HT1080 (cell line): ENCODE measurements around the gene STOML1. TPM values are rescaled to one million over a fixed set of nuclear protein-coding genes. Genes with fewer than 3 reads are reported as not detected.

Experiments used
- DNase-seq: peaks from one replicate; pipeline ENCODE4 v3.0.0-alpha.2; 2015; ENCODE audit warnings: low read depth
- total RNA-seq: library from RNA; depleted of rRNA; stranded (reverse); fragments of >200 nt; shearing (Covaris generic); gene quantifications from 2 replicates; pipeline ENCODE4 v1.2.3, GENCODE V29; 2014

STOML1 gene
- total RNA-seq, 1 experiment from 2014 or later: 28.3 TPM

GRCh38 chr15:74022706-74023470 is 30.8 kb upstream of the STOML1 start:
- no peak for DNase-seq

GRCh38 chr15:74019734-74020133 is 27.6 kb upstream of the STOML1 start:
- no peak for DNase-seq

DNA sequence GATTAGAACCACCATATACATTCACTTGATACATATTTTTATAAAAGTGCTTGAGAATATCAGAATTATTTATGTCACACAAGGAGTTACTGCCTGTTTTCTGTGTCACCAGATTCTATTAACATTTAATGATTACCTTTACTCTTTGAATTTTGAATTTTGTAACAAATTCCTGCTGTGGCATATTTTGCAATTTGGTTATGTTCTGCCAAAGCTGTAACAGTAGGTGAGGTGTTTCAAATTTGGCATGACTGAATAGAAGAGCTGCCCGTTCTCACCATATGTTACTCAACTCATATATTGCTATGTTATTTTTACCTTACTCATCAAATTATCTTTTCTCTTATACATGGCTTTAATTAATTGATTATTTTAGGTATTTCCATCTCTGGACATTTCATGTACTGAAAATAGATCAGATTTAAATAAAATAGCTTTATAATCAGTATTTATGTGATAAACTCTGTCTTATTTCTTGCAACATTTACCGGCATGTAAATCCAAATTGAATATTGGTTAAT is 21.3 kb upstream of the STOML1 start:
- no peak for DNase-seq

DNA sequence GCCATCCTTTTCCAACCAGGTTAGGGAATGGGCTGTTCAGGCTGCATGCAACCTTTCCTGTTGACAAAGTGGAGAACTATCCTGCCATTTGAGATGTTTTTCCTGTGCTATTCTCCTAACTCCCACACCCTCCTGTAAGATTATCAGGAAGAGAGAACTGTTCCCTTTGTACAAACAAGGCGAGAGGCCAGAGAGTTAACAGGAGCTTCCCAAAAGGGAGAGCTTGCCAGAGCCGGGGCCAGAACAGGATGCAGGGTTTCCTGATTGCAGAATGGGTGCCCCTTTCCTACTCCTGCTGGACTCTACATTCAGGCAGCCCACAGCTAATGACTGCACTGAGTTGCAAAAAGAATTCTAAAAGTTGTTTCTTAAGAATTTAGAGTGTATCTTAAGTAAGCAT is 19.5 kb upstream of the STOML1 start:
- DNase-seq: no peak

DNA sequence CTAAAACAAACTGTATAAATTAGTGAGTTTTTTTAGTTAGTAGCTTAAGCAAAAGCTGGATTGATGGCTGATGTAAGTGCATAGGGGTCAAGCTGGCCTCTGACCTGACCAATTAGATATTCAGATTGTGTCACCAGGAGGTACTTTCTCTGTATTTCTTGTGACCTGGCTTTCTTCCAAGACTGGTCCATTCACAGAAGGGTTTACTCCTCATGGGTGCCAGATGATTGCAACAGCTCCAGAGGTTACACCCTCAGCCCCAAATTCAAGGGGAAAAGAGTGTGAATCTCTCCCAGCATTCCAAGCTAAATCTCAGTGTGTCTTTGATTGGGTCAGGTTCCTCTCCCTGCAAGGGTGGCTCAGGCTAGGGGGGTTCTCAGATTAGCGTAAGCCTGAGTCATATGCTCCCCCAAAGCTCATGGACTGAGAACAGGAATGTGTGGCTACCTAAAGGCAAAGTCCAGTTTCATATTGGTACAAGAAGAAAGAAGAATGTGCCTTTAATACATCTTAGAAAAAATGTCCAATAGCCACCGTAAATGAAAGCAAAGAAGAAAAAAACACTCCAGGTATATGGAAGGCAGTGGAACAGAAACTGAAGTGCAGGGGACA is 18.9 kb upstream of the STOML1 start:
- DNase-seq: no peak

GRCh38 chr15:74008901-74009300 is 16.8 kb upstream of the STOML1 start:
- DNase-seq: no peak

DNA sequence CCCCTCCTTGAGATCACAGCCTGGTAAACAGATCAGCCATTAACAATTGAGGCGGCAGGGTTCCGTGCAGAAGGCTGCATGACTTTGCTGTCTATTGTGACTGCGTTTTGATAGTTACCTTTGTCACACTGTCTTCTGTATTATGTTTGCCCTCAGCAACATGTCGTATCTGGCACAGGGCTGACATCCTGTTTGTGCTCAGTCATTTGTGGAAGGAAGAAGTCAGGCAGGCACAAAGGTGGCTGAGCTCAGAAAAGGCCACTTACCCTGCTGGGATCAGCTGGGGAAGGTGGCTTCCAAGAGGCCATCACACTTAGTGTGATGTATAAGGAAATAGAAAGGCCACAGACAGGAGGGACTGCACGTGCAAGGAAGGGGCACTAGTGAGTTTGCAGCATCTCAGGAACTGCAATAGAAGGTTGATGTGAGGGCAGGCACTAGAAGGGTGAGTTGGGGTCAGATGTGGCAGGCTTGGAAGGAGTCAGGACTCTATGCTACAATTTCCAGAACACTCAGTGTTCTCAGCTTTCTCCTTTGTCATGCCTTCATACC is 15.8 kb upstream of the STOML1 start:
- DNase-seq: no peak

DNA sequence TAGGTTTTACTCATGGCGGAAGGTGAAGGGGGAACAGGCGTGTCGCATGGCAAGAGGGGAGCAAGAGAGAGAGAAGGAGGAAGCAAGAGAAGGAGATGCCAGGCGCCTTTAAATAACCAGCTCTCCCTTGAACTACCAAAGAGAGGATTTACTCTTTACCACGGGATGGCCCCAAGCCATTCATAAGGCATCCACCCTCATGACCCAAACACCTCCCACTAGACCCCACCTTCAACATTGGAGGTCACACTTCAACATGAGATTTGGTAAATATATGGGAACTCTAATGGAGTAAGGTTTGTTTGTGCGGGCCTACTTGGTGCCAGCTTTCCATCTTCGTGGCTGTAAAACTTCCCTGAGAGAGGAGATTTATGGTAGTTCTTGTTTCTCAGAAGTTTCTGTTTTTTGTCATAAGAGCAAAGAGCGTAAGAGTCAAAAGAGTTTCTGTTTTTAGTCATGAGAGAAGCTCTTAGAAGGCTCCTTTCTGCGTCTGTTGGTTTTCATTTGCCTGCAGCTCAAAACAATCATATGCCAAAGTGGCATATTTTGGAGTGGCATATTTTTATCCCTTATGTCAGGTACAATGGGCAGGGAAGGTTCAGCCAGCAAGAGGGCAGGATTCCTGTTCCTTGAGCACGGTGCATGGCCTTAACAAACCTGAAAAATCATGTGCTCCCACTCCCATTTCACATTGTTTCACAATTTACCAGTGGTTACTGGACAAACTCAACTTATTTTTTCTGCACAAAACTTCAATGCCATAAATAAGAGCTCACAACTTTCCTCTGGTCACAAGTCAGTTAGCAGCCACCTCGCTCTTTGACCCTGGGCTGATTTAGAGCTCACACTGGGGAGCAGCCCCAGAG is 14.9 kb upstream of the STOML1 start:
- DNase-seq: no peak

DNA sequence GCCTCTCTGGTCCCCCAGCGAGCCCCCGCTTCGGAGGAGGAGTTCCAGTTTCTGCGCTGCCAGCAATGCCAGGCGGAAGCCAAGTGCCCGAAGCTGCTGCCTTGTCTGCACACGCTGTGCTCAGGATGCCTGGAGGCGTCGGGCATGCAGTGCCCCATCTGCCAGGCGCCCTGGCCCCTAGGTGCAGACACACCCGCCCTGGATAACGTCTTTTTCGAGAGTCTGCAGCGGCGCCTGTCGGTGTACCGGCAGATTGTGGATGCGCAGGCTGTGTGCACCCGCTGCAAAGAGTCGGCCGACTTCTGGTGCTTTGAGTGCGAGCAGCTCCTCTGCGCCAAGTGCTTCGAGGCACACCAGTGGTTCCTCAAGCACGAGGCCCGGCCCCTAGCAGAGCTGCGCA is 5.9 kb upstream of the STOML1 start:
- no peak for DNase-seq

GRCh38 chr15:73996939-73997338 is 4.8 kb upstream of the STOML1 start:
- peak; percentile 85 for DNase-seq

- no peak for DNase-seq
Observed at GRCh38 chr15:73996267-73996666, 4.2 kb upstream of the STOML1 start.

- no peak for DNase-seq
Observed at GRCh38 chr15:73994912-73995622, 3.0 kb upstream of the STOML1 start.

- DNase-seq: peak; percentile 95
Observed at GRCh38 chr15:73994413-73994883, 2.4 kb upstream of the STOML1 start, which contains the start of gene PML. TSS of gene PML (plus strand) at chr15:73994716. CDS start at chr15:73994813, 97 bp downstream.

GRCh38 chr15:73993211-73993994 is 1.3 kb upstream of the STOML1 start:
- no peak for DNase-seq

GRCh38 chr15:73992594-73992898 is 451 bp upstream of the STOML1 start:
- DNase-seq: no peak

DNA sequence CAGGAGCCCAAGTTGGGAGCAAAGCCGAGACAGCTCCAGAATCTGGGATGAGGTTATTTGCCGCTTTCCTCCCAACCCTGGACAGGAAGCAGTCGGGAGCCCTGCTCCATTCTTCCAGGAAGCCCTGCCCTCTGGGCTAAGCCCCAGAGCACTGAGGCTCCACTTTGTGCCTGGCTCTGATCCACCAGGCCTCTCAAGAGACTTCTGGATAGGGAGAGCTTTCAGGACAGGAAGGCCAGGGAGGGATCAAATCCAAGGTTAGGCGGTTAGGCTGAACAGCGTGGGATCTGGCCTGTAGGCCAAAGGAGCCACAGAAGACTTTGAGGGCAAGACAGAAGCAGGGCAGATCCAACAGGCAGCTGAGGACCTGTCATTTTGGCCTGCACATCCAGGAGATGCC is 835 bp downstream of the STOML1 start:
- DNase-seq: peak; percentile 54

GRCh38 chr15:73990250-73991005 is 1.7 kb downstream of the STOML1 start:
- DNase-seq: no peak

DNA sequence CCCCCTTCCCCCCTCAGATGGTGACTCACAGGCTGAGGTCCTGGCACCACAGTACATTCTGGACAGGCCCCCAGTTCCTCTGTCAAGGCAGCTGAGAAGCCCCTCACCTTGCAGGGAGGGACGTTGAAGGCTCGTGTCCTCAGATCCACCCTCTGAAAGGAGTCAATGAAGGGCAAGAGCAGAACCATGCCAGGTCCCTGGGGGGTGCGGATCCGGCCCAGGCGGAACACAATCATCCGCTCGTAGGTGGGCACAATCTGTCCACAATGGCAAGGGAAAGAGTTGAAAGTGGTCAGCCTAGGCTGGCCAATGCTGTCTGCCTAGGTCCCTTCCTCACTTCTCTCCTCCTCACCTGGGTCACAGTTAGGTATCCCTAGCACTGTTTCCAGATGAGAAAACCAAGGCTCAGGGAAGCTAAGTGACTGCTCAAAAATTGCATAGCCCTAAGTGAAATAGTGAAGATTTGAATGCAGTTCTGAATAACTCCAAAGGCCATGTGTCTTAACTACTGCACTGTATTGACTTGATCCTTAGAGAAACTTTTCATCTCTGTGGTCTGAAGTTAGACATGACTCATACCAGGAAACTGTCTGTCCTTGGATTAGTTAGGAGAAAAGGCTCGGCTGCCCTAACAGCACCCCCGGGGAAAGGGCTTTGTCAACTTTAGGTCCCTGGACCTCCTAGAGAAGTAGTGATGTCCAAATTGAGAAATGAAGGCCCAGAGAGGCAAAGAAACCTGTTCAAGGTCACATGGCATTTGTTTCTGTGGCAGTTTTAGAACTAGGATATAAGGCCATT is 2.9 kb downstream of the STOML1 start:
- DNase-seq: peak; percentile 85
